GM12875 (cell line): ENCODE data around the gene TEX28.

Experiments used
- H3K4me3 ChIP-seq: one replicate; pipeline ENCODE4 v1.5.1; 2011; ENCODE audit warnings: low read depth, low read length, control low read depth
- TF ChIP-seq, protein P1 (sequence below): IDR thresholded peaks from 2 replicates; pipeline ENCODE4 v1.5.1; 2011; ENCODE audit warnings: low read depth, mild to moderate bottlenecking, control low read depth, inconsistent platforms, low read length, moderate library complexity, borderline replicate concordance; ENCODE audit not compliant: insufficient read depth

The TEX28 gene

DNA sequence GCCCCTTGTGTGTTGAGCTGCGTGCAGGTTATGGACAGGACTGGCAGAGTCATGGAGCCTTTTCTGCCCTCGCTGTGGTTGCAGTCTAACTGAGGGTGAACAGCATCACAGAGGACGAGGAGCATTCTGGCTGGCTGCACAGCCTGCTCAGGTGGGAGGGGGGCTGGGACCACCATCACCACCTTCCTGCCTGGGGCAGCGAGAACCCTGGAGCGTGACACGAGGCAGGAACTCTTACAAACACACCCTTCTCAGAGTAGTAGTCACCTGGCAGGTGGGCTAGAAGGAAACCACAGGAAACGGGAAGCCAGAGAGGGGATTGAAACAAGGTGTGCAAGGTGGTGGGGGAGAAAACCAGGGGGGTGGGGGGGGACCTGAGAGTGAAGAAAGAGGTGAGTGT lies 26.2 kb upstream of the TEX28 start:
- TF ChIP-seq, protein P1, sequence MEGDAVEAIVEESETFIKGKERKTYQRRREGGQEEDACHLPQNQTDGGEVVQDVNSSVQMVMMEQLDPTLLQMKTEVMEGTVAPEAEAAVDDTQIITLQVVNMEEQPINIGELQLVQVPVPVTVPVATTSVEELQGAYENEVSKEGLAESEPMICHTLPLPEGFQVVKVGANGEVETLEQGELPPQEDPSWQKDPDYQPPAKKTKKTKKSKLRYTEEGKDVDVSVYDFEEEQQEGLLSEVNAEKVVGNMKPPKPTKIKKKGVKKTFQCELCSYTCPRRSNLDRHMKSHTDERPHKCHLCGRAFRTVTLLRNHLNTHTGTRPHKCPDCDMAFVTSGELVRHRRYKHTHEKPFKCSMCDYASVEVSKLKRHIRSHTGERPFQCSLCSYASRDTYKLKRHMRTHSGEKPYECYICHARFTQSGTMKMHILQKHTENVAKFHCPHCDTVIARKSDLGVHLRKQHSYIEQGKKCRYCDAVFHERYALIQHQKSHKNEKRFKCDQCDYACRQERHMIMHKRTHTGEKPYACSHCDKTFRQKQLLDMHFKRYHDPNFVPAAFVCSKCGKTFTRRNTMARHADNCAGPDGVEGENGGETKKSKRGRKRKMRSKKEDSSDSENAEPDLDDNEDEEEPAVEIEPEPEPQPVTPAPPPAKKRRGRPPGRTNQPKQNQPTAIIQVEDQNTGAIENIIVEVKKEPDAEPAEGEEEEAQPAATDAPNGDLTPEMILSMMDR: no peak
- H3K4me3 ChIP-seq: no peak overlapping the region

DNA sequence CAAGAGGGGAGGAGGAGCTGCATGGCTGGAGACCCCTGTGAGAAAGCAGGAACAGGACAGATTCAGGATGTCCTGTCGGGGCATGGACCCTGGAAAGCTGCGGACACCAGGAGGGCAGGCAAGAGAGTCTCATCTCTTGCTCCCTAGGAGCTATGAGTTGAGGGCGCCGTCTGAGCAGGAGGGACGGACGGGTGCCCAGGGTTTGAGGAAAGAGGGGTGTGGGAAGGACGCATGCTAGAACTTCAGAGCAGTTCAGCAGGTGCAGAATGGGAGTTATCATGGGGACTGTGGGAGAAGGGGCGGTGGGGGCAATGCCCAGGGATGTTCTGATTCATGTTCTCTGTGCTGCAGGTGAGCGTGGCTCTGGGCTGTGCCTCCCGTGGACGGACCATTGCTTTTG lies 25.5 kb upstream of the TEX28 start:
- TF ChIP-seq, protein P1: no peak
- H3K4me3 ChIP-seq: no peak overlapping the region

DNA sequence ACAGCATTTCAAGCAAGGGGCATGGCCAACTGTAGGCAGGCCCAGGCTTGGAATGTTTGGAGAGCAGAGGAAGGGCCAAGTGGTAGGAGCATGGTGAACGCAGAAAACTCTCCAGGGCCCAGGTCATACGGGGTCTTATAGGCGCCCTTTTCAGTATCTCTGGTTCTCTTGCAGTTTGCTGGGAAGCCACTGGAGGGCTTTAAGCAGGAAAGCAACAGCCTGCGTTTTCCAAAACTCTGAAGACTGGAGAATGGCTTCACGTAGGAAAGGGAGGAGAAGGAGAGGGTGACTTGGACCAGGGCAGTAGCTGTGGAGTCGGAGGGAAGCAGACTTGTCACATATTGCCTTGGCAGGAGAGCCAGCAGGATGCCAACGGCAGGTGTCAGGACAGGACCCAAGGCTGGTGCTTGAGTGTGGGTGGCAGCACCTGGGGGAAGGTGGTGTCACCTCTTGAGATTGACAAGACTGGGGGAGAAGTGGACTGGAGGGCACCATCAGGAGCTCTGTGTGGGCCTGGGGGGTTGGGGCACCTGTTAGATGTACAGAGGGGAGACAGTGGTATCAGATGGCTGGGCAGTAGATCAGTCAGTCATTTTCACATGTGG lies 22.6 kb upstream of the TEX28 start:
- TF ChIP-seq, protein P1: peak; percentile 47; the same call in 1 of the 2 replicates
- H3K4me3 ChIP-seq: no peak overlapping the region

DNA sequence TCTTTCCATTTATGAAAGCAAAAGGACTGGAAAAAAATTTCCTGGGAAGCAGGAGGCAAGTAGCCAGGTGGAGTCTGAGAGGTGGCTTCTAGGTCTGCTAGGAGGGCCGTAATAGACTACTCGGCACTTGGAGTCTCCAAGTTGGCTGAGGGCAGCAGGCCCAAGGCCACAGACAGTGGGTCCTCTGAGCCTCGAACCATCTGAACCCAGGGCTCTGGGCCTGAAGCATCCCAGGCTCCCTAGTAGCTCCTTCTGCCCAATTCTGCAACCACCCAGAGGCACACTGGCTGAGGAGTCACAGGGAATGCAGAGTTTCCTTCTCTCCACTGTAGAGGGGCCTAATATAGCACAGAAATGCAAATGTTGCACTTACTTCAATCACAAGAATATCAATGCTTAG lies 20.5 kb upstream of the TEX28 start:
- no peak overlapping the region for H3K4me3 ChIP-seq
- TF ChIP-seq, protein P1: no peak

DNA sequence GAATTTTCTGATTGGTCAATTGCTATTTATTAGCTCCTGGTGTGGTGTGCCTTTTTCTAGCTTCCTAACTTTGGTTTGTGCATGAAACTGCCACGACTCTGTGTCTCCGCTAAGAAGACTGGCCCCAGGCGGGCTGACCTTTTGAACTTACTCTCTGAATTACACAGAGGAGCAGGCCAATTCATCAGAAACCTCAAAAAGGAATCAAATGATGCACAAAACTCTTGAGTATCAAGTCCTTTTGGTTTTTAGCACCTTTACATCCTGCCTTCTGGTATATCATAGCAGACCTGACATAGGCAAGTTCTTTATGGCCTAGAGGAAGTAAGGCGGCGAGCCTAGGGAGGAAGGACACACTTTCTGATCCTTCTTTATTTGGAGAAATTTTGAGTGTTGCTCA lies 18.2 kb upstream of the TEX28 start:
- H3K4me3 ChIP-seq: no peak overlapping the region
- TF ChIP-seq, protein P1: no peak

DNA sequence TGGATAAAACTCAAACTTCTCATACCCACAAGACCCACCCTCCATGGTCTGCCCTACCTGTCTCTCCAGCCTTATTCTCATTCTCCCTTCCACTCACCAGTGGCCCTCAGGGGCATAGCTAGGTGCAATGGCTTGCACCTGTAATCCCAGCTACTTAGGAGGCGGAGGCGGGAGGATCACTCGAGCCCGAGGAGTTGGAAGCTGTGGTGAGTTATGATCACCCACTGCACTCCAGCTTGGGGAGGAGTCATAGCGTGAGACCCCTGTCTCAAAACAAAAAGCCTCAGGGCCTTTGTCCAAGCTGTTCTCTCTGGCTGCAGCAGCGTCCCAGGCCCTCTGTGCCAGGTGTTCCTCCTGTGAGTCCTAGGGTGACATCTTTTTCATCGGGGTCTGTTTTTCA lies 17.2 kb upstream of the TEX28 start:
- no peak overlapping the region for H3K4me3 ChIP-seq

More for the DNA sequence above, 17.2 kb upstream of the TEX28 start:
- TF ChIP-seq, protein P1: no peak
